ENCODE measurements around the gene TMC1.

GRCh38 chr9:72509635-72510034, 11.8 kb upstream of the TMC1 start:
- no peak for TF ChIP-seq CTCF (CRISPR knock-in tag; IDR thresholded peaks at IDR 0.05)
- TF ChIP-seq EHMT2 (IDR thresholded peaks at IDR 0.05; ENCODE audit: borderline replicate concordance, low read depth, low read length) = no peak
- TF ChIP-seq FOXO1 (CRISPR knock-in tag; IDR thresholded peaks at IDR 0.05) = no peak
- no peak for TF ChIP-seq TCF12 (IDR thresholded peaks at IDR 0.05)
- no peak for TF ChIP-seq TCF12 (CRISPR knock-in tag; IDR thresholded peaks at IDR 0.05)
- TF ChIP-seq ZXDC (CRISPR knock-in tag; IDR thresholded peaks at IDR 0.05) = no peak

Measured in HepG2 (cell line).